Tongue (tissue), 2 donors: ENCODE results near the gene IGFL1. TPM values are rescaled to one million over a fixed set of nuclear protein-coding genes. Genes with fewer than 3 reads are reported as not detected.
"Not testable (repeated sequence)": the region's sequence is repeated elsewhere in the genome, so short reads cannot be mapped to it uniquely, and the experiment has no call there.

Source experiments
- DNase-seq: peaks from one replicate; pipeline ENCODE4 v3.0.0-alpha.2; 2015
- total RNA-seq: library from RNA; depleted of rRNA; stranded (reverse); fragments of >200 nt; gene quantifications from one replicate; pipeline ENCODE4 v1.2.3, GENCODE V29; 2014

The IGFL1 gene
- total RNA-seq, 1 donor from 2014 or later: not detected

GRCh38 chr19:46202426-46202825 is 27.1 kb upstream of the IGFL1 start:
- no peak for DNase-seq

GRCh38 chr19:46202872-46203860 is 26.4 kb upstream of the IGFL1 start:
- no peak for DNase-seq

GRCh38 chr19:46204008-46204407 is 25.5 kb upstream of the IGFL1 start:
- DNase-seq: no peak

- DNase-seq: no peak
Measured at GRCh38 chr19:46205183-46205984, 24.2 kb upstream of the IGFL1 start.

- DNase-seq: peak; percentile 81
Measured at GRCh38 chr19:46206176-46206575, 23.4 kb upstream of the IGFL1 start.

- no peak for DNase-seq
Measured at GRCh38 chr19:46206682-46207081, 22.9 kb upstream of the IGFL1 start.

GRCh38 chr19:46207858-46208257 is 21.7 kb upstream of the IGFL1 start:
- not testable (repeated sequence) for DNase-seq

- no peak for DNase-seq
Measured at GRCh38 chr19:46209051-46209450, 20.5 kb upstream of the IGFL1 start.

- DNase-seq: no peak
Measured at GRCh38 chr19:46209472-46209871, 20.1 kb upstream of the IGFL1 start.

- DNase-seq: no peak
Measured at GRCh38 chr19:46210669-46211068, 18.9 kb upstream of the IGFL1 start.

- DNase-seq: peak; percentile 84
Measured at GRCh38 chr19:46211201-46211881, 18.2 kb upstream of the IGFL1 start.

- not testable (repeated sequence) for DNase-seq
Measured at GRCh38 chr19:46212592-46212991, 16.9 kb upstream of the IGFL1 start.

GRCh38 chr19:46213156-46213555 is 16.4 kb upstream of the IGFL1 start:
- DNase-seq: no peak

- DNase-seq: no peak
Measured at GRCh38 chr19:46213806-46214205, 15.7 kb upstream of the IGFL1 start.

- no peak for DNase-seq
Measured at GRCh38 chr19:46216612-46217011, 12.9 kb upstream of the IGFL1 start.

- DNase-seq: no peak
Measured at GRCh38 chr19:46217476-46217875, 12.1 kb upstream of the IGFL1 start.

GRCh38 chr19:46218160-46218559 is 11.4 kb upstream of the IGFL1 start:
- peak; percentile 76 for DNase-seq

GRCh38 chr19:46220038-46220615 is 9.4 kb upstream of the IGFL1 start:
- DNase-seq: no peak

GRCh38 chr19:46221152-46221551 is 8.4 kb upstream of the IGFL1 start:
- no peak for DNase-seq

- peak; percentile 90 for DNase-seq
Measured at GRCh38 chr19:46221981-46222610, 7.4 kb upstream of the IGFL1 start.

- DNase-seq: not testable (repeated sequence)
Measured at GRCh38 chr19:46223787-46224186, 5.8 kb upstream of the IGFL1 start.

- DNase-seq: no peak
Measured at GRCh38 chr19:46224773-46225172, 4.8 kb upstream of the IGFL1 start.
